Activated T-cell treated with anti-CD3 and anti-CD28 coated beads for 4 hours (primary cell): ENCODE data around the gene S100A9.
"Not testable (repeated sequence)": the region's sequence is repeated elsewhere in the genome, so short reads cannot be mapped to it uniquely, and the experiment has no call there.

Source experiments
- DNase-seq: peaks from one replicate; pipeline ENCODE4 v3.0.0-alpha.2; 2020

Gene S100A9

DNA sequence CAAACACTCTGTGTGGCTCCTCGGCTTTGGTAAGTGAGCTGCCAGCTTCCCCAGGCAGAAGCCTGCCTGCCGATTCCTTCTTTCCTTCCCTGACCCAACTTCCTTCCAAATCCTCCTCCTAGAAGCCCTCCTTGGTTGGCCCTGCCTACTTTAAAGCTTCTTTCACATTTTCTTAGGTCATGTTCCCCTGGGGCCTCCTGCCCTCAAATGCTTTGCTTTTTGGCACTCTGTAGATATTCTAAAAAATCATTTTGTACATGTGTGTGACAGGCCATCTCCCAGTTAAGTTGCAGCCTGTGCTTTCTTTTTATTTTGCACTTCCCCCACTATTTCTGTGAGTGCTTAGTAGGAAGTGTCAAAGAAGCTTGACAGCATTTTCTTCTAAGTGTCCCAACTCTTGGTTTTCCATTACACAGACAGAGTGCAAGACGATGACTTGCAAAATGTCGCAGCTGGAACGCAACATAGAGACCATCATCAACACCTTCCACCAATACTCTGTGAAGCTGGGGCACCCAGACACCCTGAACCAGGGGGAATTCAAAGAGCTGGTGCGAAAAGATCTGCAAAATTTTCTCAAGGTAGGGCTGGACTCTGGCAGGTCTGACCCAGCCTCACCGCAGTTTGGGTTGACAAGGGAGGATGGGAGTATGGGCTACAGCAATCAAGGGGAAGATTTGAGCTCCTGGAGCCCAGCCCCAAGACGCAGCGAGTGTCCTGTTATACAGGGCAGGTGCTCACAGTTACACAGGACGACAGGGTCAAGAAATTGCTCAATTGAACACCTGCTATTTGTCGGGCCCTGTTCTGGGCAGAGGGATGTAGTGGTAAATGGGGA, at the start of gene S100A9:
Gene S100A9, plus strand, starts transcription at position 2 of the 838 bp plus-strand sequence. Its CDS starts 430 bp downstream, at position 432.
- no peak for DNase-seq

GRCh38 chr1:153308540-153308939, 49.1 kb upstream of the S100A9 start:
- no peak for DNase-seq

DNA sequence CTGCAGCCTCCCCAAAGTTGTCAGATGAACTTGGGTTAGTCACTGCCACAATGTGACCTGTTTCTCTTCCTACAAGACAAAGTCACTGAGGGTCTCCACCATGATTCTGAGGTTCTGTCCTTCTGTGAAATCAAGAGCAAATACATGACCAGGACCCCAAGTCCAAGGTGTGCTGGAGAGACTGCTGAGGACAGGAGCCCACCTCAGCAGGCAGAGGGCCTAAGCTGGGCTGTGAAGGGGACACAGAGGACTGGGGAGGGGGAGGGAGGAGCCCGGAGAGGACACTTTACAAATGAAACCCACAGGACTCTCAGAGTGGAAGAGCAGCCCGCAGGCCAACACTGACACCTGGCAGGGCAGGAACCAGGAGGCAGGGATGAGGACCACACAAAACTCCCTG, 48.2 kb upstream of the S100A9 start:
- no peak for DNase-seq

DNA sequence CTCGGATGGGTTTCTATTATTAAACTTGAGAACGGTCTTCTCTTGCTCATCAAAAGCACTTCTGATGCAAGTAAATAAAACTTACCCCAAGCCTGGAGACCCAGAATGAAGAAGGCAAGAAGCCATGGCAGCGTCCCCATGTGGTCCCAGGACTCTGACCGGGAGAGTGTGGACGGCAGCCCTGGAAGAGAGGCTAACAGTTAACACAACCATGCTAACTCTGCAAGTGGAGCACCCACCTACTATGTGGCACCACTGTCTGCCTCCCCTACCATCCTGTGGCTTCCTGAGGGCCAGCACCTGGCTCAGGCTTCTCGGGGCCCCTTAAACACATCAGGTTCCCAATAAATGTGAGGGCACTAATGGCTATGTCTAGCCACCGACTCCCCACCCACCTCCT, 47.1 kb upstream of the S100A9 start:
- no peak for DNase-seq

DNA sequence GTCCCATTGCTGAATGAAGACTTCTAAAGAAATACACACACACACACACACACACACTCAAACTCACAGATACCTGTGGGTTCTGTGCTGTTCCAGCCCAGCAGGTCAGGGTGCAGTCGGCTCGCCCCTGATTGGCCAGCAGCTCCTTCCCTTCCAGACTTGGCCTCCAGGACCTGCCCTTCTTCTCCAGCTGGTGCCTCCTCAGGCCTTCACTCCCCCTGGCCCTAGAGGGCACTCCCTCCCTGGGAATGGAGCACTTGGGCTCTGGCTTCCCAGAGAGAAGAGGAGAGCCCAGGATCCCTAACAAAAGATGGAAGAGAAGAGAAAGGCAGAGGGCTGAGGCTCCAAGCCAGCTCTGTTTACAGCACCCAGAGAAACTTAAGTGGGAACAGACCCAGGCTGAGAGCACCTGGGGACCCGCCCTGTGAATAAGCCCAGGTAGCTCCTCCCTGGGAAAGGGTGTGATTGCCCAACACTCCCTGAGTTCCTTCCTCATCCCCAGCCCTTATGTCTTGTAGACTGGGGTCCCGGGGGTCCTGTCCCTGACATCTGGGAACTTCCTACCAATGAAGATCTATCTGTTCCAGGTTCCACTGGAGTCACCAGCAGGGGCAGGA, 45.0 kb upstream of the S100A9 start, which contains the start of gene PGLYRP3:
Gene PGLYRP3, minus strand, starts transcription at position 383 of the 617 bp plus-strand sequence. CDS start 2,287 bp downstream, outside the sequence.
- DNase-seq = no peak

GRCh38 chr1:153313288-153313687, 44.4 kb upstream of the S100A9 start:
- DNase-seq = no peak

DNA sequence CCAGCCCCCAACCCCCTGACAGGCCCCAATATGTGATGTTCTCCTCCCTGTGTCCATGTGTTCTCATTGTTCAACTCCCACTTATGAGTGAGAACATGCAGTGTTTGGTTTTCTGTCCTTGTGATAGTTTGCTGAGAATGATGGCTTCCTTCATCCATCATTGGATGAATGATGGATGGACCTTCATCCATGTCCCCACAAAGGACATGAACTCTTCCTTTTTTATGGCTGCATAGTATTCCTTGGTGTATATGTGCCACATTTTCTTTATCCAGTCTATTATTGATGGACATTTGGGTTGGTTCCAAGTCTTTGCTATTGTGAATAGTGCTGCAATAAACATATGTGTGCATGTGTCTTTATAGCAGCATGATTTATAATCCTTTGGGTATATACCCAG, 43.3 kb upstream of the S100A9 start:
- not testable (repeated sequence) for DNase-seq

- not testable (repeated sequence) for DNase-seq
These were observed 41.6 kb upstream of the S100A9 start for GRCh38 chr1:153316013-153316412.

GRCh38 chr1:153318145-153318544, 39.5 kb upstream of the S100A9 start:
- DNase-seq = not testable (repeated sequence)

- no peak for DNase-seq
These were observed 35.1 kb upstream of the S100A9 start for GRCh38 chr1:153322568-153322967.

GRCh38 chr1:153324912-153325311, 32.7 kb upstream of the S100A9 start:
- DNase-seq = no peak

DNA sequence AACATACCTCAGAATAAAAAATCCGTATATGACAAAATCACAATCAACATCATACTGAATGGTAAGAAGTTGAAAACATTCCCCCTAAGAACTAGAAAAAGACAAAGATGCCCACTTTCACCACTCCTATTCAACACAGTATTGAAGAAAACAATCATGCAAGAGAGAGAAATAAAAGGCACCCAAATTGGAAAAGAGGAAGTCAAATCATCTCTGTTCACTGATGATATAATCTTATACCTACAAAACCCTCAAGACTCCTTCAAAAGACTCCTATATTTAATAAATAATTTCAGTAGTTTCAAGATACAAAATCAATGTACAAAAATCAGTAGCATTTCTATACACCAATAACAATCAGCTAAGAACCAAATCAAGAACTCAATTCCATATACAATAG, 23.8 kb upstream of the S100A9 start:
- no peak for DNase-seq

- DNase-seq = no peak
These were observed 21.0 kb upstream of the S100A9 start for GRCh38 chr1:153336650-153337049.

- DNase-seq = no peak
These were observed 19.4 kb upstream of the S100A9 start for GRCh38 chr1:153337980-153338853.

DNA sequence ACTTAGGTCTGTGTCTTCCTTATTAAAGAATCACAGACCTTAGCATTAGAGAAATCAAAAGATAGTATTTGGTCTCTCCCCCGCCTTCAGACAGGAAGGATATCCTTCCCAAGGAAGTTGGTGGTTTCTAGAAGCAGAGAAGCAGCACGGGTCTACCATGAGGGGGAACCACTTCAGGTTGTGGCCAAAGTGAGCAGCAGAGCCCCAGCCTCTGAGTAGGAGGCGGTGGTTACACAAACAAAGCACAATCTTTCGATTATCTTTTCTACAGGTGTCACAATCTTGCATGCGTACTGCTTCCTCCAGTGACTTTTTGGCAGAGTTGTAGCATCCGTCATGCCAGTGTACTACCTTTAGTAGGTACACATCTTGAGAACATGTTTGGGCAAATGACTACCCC, 17.9 kb upstream of the S100A9 start:
- no peak for DNase-seq

DNA sequence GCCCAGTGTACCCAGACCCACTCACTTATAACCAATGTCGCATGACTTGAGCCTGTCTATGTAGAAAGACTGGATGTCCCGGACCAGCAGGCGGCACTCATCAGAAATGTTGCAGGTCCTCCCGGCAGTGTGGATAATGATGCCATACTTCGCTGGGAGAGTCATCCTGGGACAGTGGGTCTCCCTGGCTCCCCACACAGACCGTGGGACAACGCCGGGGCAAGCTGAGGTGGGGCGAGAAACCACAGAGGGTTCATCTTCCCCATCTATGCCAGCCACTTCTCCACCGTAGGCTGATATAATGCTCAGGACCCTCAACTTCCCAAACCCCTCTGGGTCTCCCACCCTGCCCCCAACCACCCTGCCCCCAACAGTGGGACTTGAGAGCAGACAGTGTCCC, 17.3 kb upstream of the S100A9 start:
- no peak for DNase-seq

GRCh38 chr1:153341431-153341934, 16.2 kb upstream of the S100A9 start:
- DNase-seq = no peak

- no peak for DNase-seq
These were observed 15.5 kb upstream of the S100A9 start for GRCh38 chr1:153342178-153342577.

DNA sequence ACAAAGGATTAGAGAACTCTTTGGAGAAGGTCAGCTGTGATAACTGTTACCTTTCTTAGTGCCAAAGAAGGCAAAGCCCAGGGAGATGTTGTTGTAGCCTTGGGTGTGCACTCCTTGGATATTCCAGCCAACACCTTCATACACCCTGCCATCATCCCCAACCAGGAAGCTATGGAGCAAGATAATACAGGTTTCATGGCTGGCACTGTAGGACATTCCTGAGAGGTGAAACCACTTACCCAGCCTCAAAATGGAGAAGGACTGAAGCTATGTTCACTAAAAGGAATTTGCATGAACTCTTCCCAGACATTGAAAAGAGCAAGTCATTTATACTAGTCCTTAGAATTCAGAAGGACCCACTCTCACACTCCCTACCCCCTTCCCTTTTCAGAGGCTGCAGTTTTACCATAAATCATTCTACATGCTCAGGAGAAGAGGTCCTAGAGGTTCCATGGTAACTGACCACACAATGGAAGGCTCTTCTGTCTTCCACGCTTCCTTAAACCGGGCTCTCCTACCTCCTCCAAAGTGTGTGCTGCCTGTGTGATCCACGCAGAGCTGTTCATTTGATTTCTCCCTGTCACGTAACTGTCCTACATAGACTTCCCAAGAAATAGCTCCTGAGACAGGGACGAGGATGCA, 14.5 kb upstream of the S100A9 start:
- no peak for DNase-seq

DNA sequence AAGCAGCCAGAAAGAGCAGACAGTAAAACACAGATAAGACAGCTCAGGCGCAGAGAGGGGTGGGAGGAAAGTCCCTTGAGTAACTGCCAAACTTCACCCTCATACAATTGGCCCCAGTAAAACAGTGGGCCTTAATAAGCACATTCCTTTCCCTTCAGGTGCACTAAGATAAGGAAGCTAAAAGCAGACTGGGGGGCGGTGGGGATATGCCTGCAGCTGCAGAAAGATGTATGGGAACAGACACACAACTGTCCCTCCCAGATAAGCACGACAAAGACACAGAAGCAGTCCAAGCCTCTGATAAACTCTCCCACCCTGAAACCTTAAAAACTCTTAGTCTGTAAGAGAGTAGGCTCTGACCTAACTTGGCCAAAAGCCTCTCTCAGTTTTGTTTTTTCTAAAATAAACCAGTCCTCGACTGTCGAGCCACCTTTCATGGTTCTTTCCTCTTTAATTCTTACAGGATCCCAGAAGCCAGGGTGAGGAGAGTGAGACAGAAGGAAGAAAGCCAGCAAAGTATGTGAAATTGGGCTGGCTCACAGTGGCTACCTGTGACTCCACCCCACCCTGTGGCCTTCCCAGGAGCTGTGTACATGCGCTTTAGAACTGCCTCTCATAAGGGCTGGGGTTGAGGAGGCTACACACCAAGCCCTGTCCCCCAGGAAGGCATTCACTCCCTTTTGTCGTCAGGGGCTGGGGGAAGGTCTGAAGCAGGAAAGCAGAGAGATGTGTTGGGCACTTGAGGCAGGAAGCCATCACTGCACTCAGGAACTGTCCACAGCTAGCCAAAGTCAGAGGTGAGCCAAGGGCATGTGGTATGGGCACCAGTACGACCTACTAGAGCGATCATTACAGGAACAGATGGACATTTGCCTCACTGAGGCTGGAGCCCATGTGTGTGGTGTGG, 13.6 kb upstream of the S100A9 start:
- no peak for DNase-seq

- DNase-seq = no peak
These were observed 13.0 kb upstream of the S100A9 start for GRCh38 chr1:153344718-153345025.
